K562 (cell line): Measurements from ENCODE around the gene HAPLN2. TPM values are rescaled to one million over a fixed set of nuclear protein-coding genes. Genes with fewer than 3 reads are reported as not detected.
A peak's percentile ranks its signal among the peaks of the same experiment; 100 is the strongest.

Experiments used
- BCLAF1 ChIP-seq, 2 experiments: fragments of 450-650 bp in 1 of 2; IDR thresholded peaks; 2 replicates each; pipeline ENCODE4 v1.6.1; 2011 to 2017; ENCODE audit warnings: low read depth in 2 of 2, antibody characterized with exemption in 1 of 2, borderline replicate concordance in 1 of 2, low read length in 1 of 2, mild to moderate bottlenecking in 1 of 2, mixed read lengths in 1 of 2; ENCODE audit not compliant: control insufficient read depth in 1 of 2
- CBFA2T3 ChIP-seq: fragments of 450-650 bp; IDR thresholded peaks from 2 replicates; pipeline ENCODE4 v1.6.1; 2017
- CUX1 ChIP-seq: fragments of 200-800 bp; sonication (Bioruptor generic); IDR thresholded peaks from 2 replicates; pipeline ENCODE4 v1.6.1; 2016; ENCODE audit warnings: missing genetic modification characterization, missing compliant biosample characterization
- GABPA ChIP-seq: fragments of 200-800 bp; sonication (Bioruptor generic); conservative IDR thresholded peaks from 2 replicates; pipeline ENCODE4 v1.6.1; 2016; ENCODE audit warnings: low read depth, missing genetic modification characterization, missing compliant biosample characterization
- GMEB1 ChIP-seq: fragments of 250-450 bp; sonication (Bioruptor Pico); IDR thresholded peaks from 2 replicates; pipeline ENCODE4 v1.4.0; 2020; ENCODE audit warnings: mild to moderate bottlenecking
- HNRNPL ChIP-seq: fragments of 200-400 bp; formaldehyde crosslinking; IDR thresholded peaks from 2 replicates; pipeline ENCODE4 v1.6.1; 2017; ENCODE audit warnings: low read depth, mild to moderate bottlenecking, low read length
- MAX ChIP-seq: sonication (generic); formaldehyde crosslinking; IDR thresholded peaks from 2 replicates; pipeline ENCODE4 v1.9.0; 2022; ENCODE audit warnings: mild to moderate bottlenecking, missing genetic modification reagents
- NFIX ChIP-seq: fragments of 250-450 bp; sonication (Bioruptor Pico); IDR thresholded peaks from 2 replicates; pipeline ENCODE4 v1.4.0; 2020; ENCODE audit warnings: low read depth, mild to moderate bottlenecking, moderate library complexity
- NFXL1 ChIP-seq: fragments of 450-650 bp; formaldehyde crosslinking; IDR thresholded peaks from 2 replicates; pipeline ENCODE4 v1.4.0; 2021; ENCODE audit warnings: mild to moderate bottlenecking
- RNF219 ChIP-seq: fragments of 250-450 bp; sonication (Bioruptor Pico); IDR thresholded peaks from 2 replicates; pipeline ENCODE4 v1.5.0; 2022; ENCODE audit warnings: mild to moderate bottlenecking
- SMAD4 ChIP-seq: fragments of 250-450 bp; sonication (Bioruptor Pico); conservative IDR thresholded peaks from 2 replicates; pipeline ENCODE4 v1.8.0; 2021; ENCODE audit warnings: inconsistent platforms, mild to moderate bottlenecking, moderate library complexity
- SNRNP70 ChIP-seq: fragments of 200-400 bp; formaldehyde crosslinking; optimal IDR thresholded peaks from 2 replicates; pipeline ENCODE3; 2017; ENCODE audit warnings: low read depth, low read length
- ZFPM2 ChIP-seq: fragments of 250-450 bp; sonication (Bioruptor Pico); IDR thresholded peaks from 2 replicates; pipeline ENCODE4 v1.5.1; 2022; ENCODE audit warnings: mild to moderate bottlenecking
- ZNF431 ChIP-seq: sonication (generic); formaldehyde crosslinking; IDR thresholded peaks from 2 replicates; pipeline ENCODE4 v1.8.0; 2022; ENCODE audit warnings: mild to moderate bottlenecking, missing genetic modification reagents
- polyA plus RNA-seq, 8 experiments: library from polyadenylated mRNA; depleted of rRNA in 4 of 8; stranded (reverse) in 5 of 8; unstranded in 3 of 8; fragments of >200 nt; fragmentation: Nextera tagmentation in 2 of 8; fragmentation: Illumina TruSeq in 1 of 8; extraction: Ambion mirVana in 2 of 8; extraction: Trizol in 1 of 8; gene quantifications; 2 replicates each; pipeline versions ENCODE4 v1.2.1 to v1.2.3, GENCODE V29; 2011 to 2014; ENCODE audit warnings: inconsistent platforms in 1 of 8, missing spikeins in 1 of 8
- total RNA-seq, 7 experiments: library from RNA; depleted of rRNA in 6 of 7; stranded (reverse); fragments of >200 nt in 6 of 7; fragmentation: Illumina TruSeq in 2 of 7; extraction: Trizol in 2 of 7; gene quantifications; 2 replicates each; pipeline versions ENCODE4 v1.2.1 to v1.2.3, GENCODE V29; 2011 to 2021; ENCODE audit warnings: low replicate concordance in 1 of 7

HAPLN2 gene
- total and polyA plus RNA-seq, 9 of the 15 experiments (the other 6 are each of a cell fraction or from before 2014, with no cell fraction given), result 0.14 to 5.2 (median 3.8) TPM; not detected in 4

- no peak for TF ChIP-seq NFXL1
- TF ChIP-seq RNF219, result no peak
- no peak for TF ChIP-seq GMEB1 (CRISPR knock-in tag)
- peak; percentile 90 for TF ChIP-seq GABPA (tag)
- TF ChIP-seq NFIX (CRISPR knock-in tag), result no peak
- TF ChIP-seq BCLAF1 (IDR thresholded peaks at IDR 0.05; ENCODE audit: borderline replicate concordance in 1 of 2, control insufficient read depth in 1 of 2, low read depth in 2 of 2, low read length in 1 of 2), result no peak; a peak in 1 of 4 replicates
- peak; percentile 98 for TF ChIP-seq MAX (CRISPR knock-in tag)
- TF ChIP-seq ZNF431 (CRISPR knock-in tag), result 0 out of 2 replicates have a peak, but pooled peaks have one; percentile 19
- TF ChIP-seq SNRNP70, result no peak
- 0 out of 2 replicates have a peak, but pooled peaks have one; percentile 61 for TF ChIP-seq ZFPM2
- TF ChIP-seq CBFA2T3, result peak; percentile 68
- no peak for TF ChIP-seq CUX1
- TF ChIP-seq HNRNPL, result 0 out of 2 replicates have a peak, but pooled peaks have one; percentile 9
- peak; percentile 29; the same call in 1 of the 2 replicates for TF ChIP-seq SMAD4 (CRISPR knock-in tag)
Observed at GRCh38 chr1:156659988-156660751, 41.0 kb downstream of the HAPLN2 start (continued).
